ENCODE measurements around the gene ZRANB3.

Gene ZRANB3

DNA sequence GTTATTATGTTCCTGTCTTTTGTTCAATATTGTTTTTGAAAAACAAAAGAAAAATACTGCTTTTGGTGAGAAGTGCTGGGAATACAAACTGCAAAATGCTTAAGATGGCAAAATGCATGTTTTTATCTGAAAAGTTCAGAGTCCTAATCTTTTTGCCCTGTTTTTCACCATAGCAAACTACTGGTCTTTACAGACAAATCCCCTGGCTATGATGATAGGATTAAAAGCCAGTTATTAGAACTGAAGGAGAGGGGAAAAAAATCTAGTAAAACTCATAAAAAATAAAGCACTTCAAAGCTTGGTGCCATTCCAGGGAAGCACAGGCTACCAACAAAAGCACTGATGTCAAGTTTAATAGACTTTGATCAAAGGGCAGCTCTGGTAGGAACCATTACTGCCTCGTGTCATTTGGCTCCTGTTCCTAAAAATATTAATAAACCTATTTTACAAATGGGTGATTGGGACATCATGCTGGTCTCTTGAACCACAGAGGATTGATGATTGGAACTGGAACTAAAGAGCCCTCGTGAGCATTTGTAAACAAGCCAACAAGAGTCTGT is 284.2 kb downstream of the ZRANB3 start:
- no peak for ATAC-seq

DNA sequence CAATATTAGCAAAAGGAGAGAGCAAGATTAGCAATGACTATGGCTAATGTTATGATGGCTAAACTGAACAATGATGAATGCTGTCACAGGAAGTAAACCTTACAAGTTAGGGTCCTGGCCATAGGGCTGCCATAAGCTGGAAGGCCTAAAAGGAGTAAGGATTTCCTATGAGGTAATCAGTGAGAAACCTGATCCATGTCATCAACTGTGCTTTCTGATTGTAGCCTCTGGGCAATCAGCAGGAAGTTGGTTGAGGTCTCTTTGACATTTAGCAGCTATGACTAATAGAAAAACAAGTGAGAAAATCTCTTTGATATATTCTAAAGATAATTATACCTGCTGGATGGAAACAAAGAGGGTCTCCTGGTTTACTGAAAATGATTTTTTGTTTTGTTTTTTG is 285.9 kb downstream of the ZRANB3 start:
- ATAC-seq = peak; percentile 92 to 93

DNA sequence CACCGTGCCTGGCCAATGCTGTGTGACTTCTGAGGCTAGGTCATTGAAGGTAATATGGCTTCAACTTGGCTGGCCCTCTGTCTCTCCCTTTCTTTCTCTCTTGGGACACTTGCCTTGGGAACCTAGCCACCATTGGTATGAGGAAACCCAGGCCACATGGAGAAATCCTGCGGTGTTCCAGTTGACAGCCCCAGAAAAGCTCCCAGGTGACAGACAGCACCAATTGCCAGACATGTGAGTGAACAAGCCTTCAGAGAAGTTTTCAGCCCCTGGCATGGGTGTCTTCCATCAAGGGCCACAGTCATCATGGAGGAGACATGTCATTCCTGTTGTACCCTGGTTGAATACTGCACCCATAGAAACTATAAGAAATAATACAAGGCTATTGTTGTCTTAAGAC is 292.4 kb downstream of the ZRANB3 start:
- no peak for ATAC-seq

DNA sequence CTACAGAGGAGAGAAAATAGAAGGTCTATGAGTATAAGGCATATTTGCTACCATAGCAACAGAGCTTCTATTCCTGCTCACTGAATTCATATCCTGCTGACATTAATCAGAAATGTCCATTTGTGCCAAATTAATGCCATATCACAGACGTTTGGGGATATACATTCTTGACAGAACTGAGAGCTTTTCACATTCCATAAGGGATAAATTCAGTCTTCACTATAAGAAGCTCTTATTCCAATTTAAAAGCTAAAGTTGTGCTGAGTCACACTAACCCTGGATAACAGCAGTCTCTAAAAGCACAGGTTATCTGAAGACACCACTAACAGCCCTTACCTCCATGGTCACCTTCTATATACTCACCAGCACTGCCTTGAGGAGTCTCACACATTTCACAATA is 300.9 kb downstream of the ZRANB3 start:
- ATAC-seq = no peak

DNA sequence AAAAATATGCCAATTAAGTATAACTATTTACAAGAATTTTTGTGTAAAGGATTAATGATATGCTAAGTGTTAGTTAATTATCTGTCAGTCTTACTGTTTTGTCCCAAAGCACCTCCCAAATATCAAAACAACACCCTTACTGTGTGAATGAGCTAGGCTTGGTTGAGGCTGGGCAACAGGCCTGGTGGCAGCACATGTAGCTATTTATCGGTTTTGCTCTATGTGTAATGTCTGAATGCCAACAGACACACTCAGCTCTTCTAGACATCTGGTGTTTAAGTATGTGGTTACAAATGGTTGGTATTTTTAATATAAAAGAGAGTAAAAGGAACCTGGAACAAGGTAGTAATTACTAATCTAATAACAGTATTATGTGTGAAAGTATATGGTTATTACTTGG is 303.6 kb downstream of the ZRANB3 start:
- ATAC-seq = no peak

DNA sequence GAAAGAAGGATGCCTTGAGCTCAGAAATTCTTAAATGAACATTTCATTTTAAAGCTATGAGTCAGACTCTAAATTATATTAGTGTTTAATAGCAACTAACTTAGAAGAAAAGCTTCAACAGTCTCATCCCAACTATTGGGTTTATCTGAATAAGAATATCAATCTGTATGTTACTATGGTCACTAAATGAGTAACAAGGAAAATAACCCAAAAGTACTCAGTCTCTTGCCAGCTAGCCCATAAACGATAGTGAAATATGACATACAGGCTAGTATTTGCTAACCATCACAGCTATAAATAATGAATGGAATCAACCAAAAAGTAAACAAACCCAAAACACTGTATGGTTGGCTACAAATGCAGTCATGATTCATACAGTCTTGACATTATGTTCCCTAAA is 304.1 kb downstream of the ZRANB3 start:
- no peak for ATAC-seq

DNA sequence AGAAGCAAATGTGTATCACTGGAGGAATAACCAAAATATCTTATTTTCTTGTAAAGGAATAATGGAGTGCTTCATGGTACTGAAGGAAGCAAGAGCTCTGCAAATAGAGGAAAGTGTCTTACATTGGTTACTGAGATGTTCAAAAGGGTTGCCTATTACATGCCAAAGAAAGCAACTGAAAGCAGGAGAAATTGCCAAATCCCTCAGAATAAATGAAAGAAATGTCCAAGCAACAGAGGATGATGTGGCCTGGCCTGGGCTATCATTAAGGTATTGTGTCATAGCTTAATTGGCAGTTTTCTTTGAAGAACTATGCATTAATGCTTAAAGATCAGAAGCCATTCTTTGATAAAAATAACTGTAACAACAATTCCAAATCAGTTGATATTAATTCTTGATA is 305.2 kb downstream of the ZRANB3 start:
- ATAC-seq = no peak

DNA sequence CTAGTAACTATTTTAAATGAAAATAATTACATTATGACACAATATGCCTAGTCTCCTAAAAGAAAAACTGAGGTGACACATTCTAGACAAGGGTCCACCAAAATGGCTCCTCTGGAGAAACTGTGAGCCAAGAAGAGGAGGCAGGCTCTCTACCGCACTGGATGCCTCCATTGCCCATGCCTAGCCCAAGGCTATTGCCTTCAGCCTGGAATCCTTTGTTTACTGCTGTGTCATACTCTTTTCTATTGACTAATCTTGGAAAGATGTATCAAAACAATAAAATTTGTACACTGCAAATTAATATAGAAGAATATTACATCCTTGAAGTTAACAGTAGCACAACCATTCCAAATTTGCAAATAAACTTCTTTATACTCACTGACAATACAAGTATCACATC is 311.8 kb downstream of the ZRANB3 start:
- no peak for ATAC-seq

DNA sequence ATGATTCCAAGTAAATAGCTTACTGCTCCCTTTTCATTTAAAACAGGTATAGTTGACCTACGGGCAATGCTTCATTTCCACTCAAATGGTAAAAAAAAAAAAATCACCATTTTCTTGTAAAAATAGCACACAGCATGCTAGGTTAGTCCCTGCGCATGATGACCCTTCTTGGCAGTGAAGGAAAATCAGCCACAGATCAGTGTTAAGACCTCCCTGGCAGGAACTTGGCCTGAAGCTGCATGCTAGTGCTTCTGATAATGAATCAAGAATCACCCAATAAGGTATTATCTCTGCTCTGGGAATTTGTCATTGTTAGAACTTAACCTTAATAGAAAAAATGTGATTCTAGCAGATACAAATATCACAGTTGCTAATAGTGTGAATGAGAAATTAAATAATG is 312.6 kb downstream of the ZRANB3 start:
- ATAC-seq = no peak

DNA sequence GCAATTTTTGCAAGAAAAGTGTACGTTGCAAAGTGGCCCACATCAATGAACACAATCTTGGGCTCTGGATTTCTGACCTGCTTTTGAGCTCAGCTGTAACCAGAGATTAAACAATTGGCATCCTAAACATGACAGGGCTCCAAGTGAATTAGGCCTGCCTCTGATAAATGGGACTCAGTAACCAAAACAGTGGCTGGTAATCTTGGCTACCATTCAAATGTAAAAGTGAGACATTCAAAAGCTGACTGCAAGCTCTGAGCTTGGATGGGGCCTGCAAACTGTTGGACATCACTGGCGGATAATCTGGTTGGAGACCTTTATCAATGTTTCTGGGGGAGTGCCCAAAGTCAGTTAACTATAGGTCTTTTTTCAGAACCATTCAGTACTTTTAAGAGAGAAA is 318.3 kb downstream of the ZRANB3 start:
- no peak for ATAC-seq

DNA sequence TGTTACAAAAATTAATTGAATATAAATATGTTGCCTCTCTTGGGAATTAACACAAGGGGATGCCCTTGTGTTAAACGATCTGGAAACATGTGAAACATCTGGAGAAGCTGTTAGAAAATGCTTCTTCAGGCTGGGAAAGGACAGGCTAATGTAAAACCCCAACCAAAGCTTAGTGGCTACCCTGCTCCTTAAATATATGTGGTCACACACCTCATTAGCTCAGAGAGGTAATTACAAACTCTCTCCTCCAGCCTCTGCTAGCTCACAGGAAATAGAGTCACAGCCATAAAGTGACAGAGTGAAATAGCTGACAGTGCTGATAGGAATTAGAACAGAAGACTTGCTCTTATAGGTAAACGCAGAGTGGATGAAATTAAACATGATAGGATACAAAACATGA is 323.0 kb downstream of the ZRANB3 start:
- no peak for ATAC-seq

DNA sequence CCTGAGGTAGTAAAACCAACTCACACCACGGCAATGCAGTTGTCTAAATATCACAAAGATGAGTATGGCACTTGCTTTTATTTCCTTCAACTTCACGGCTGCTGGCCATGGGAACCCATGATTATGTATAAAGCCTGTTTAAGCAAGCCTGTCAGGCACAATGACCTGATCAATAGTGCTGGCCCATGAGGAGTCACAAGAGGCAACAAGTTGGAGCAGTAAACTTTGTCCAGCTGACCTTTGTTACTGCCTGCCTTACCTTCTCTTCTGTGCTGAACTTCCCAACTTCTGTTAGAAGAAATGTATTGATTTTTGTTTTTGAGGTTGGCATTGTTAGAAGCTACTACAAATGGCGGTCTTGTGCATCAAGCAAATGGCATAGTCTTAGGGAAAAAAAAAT is 327.1 kb downstream of the ZRANB3 start:
- no peak for ATAC-seq

DNA sequence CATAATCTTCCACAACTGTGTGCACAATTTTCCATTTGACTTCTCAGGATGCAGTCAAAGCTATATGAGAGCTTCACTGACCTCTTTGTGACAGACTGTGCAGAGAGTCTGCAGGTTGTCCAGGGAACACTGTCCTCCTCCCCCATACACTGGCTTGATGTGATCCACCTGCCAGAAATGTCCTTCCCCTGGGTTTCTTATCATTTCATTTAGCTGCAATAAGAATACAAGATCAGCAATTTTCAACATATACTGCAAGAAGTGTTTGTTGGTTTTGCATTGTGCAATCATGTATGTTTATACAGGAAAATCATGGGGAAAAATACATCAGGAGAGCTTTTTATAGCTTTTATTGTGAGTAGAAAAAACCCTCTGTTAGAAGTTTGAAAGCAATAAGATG is 328.3 kb downstream of the ZRANB3 start:
- no peak for ATAC-seq

DNA sequence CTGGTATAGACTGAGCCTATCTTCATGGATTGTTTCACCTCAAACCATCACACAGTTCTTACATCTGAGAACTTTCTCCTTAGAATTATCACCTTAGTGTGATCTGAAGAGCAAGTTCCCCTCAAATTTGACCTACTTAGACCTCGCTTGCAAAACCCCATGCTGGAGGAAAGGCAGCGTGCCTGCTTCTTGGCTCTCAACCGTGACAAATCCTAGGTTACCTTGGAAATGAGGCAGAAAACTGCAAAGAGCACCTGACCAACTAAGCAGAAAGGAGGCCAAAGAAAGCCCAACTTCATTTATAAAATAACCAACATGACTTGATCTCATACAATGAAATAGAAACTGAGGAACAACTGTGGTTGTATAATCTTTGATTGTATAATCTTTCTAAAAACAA is 332.5 kb downstream of the ZRANB3 start:
- no peak for ATAC-seq

DNA sequence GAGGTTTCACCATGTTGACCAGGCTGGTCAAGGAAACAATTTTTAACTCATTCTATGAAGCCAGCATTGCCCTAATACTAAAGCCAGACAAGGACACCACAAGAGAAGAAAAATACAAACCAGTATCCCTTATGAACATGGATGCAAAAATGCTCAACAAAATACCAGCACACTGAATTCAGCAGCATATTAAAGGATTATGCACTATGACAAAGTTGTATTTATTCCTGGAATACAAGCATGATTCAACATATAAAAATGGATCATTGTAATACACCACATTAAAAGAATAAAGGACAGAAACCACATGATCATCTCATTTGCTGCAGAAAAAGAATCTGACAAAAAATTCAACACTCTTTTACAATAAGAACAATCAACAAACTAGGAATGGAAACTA is 340.2 kb downstream of the ZRANB3 start:
- no peak for ATAC-seq

DNA sequence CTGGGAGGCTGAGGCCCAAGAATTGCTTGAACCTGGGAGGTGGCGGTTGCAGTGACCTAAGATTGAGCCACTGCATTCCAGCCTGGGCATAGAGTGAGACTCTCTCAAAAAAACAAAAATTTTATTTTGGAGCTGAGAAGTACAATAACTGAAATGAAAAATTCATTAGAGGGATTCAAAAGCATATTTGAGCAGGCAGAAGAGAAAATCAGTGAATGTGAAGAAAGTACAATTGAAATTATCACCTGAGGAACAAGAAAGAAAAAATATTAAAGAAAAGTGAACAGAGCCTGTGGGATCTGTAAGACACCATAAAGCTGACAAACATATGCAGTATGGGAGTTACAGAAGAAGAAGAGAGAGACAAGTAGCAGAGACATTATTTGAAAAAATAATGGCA is 341.9 kb downstream of the ZRANB3 start:
- ATAC-seq = no peak

DNA sequence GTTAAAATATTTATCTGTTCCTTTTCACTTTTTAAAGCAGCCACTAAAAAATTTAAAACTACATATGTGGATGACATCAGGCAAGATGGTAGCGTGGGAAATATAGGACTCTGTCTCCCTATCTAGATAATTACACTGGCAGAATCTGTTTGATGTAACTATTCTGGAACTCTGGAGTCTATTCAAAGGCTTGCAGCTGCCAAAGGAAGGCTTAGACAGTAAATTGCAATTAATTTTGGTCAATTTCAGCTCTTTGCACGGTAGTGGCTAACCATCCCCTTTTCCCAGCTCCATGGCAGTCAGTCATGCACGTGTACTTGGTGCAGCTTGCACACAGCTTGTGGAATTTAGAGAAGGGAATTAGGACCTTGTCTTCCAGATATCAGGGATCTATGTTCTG is 343.7 kb downstream of the ZRANB3 start:
- ATAC-seq = no peak

DNA sequence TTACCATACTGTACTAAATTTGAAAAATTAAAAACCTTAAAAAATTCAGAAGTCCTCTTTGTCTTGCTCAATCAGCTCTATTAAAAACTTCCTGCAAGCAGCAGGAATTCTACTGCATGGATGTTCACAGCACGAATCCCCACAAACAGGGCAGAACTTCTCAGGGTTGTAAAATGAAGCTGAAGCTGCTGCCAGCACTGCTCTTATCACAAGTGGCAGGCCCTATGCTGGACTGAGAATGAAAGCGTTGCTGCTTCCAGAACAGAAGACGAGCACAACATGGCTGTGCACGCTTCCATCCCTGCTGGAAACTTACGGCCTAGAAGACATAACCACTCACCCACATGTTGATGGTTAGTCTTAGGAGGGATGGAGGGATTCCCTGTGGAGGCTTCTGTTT is 345.0 kb downstream of the ZRANB3 start:
- no peak for ATAC-seq

DNA sequence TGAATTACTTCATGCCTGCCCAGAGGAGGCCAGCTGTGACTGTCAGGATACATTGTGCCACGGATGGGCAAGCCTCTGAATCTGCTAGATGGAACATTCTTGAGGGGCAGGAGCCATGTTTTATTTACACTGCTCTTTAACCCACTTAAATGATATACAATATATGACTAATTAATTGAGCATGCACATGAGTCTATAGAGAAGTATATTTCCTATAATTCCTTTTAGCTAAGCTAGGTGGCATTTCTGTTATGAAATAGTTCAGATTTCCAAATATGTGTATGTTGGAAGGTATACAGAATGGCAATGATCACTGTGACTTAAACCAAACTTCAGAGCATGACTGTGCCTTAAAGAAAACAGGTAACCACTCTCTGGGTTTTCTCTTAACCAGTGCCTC is 347.2 kb downstream of the ZRANB3 start:
- ATAC-seq = no peak

DNA sequence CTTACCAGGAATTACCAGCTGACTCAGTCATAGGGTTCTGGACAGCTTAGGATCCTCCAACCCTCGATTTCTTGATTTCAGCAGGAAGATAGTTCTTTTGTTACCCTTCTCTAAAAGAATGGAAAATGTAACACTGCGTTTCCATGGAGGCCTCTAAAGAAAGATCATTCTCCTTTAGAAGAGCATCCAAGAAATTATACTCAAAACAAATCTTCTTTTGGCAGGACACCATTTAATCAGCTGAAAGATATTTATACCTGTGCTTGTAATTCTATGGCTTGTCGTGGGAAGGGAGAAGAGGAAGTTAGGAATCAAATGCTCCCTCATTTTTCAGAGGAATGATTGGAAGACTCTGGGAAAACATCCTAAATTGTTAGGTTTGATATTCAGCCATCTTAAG is 348.4 kb downstream of the ZRANB3 start:
- no peak for ATAC-seq

DNA sequence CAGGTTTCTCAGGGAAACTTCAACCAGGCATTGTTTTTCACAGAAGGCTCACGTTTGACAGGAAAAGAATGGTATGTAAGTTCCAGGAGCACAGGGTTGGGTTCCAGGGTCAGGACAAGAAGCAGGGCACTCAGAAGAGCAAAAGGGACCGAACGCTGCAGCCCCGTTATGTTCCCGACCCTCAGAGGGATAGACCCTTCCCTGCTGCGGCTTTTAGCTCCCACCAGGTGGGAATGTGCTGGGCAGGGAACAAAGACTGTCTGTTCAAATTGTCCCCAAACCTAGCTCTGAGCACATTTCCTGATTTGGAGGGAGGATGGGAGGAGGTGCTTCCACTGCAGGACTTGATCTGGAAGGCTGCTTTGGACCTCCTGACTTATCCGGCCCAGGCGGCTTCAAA is 348.8 kb downstream of the ZRANB3 start:
- no peak for ATAC-seq

DNA sequence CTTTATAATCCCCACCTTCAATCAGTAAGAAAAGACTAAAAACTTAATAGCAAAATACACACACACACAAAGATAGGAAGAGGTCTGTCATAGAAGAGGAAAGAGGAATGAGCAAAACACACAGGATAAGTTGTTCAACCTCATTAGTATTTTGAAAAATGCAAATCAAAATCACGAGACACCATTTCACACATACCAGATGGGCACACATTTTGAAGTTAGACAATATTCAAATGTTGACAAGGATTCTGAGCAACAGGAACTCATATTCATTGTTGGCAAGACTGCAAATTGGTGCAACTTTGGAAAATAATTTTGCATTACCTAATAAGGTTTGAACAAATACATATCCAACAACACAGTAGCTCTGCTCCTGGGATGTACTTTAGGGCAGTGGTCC is 351.3 kb downstream of the ZRANB3 start:
- ATAC-seq = no peak

DNA sequence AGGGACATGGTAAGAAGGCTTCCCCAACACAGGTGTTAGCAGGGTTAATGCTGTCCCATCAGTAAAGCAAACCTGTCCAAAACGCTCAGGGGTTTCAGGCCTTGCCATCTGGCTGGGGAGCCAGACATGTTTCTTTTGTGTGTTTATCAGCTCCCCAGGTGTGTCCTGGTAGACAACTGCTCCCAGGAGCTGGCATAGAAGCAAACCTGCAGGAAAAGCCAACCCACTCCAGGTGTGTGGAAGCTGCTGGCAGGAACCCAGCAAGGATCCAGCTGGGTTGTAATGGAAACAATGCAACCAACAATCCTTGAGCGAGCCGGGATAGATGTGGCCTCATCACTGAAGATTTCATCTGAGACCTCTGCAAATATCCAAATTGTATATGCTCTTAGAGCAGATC is 355.8 kb downstream of the ZRANB3 start:
- no peak for ATAC-seq

DNA sequence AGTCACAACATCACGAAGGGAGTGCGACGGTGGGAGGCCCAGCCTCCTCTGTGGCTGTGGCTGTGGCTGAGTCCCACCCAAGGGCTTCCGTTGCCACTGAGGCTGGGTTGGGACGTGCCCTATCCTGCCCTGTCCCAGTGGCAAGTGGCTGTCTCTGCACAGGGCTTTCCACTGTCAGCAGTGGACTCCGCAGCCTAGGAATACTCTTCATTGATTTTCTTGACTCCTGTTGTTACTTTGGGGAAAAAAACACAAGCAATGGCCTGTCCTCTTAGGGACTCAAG is 356.3 kb downstream of the ZRANB3 start:
- no peak for ATAC-seq

DNA sequence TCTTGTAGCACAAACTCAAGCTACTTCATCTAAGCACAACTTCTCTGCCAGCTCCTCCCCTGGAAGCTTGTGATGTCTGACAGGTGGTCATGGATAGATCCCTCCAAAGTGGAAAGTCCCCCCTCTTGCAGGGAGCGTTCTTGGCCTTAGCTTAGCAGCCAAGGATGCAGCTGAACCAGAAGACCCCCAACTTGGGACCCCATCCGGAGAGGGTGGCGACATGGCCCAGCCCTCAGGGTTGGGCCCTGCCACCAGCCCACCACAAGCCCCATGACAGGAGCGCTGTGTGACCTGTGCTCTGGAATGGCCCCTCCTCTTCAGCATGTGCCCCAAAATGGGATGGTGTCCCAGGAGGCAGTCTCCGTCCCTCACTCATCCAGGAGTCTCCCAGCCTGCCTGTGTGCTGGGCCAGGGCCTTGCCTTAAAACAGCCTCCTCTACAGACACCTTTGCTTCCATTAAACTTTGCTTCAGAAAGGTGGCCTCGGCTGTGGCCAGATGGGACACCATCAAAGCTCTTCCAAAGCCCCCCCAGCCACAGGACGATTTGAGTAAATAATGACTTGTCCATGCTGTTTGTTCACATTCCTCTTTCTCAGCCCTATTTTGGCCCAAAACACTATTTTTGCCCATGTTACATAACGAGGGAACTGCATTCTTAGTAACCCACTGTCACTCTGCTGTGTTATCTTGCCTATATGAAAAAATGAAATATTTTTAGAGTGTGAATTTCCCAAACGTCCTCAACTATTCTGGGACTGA is 356.8 kb downstream of the ZRANB3 start:
- ATAC-seq = no peak

Data from activated CD4-positive, CD25-positive, alpha-beta regulatory T cell treated with anti-CD3 and anti-CD28 coated beads, Interleukin-2, amount 50 U/mL, for 24 hours (primary cell).